ENCODE results near the gene TBC1D8. TPM values are rescaled to one million over a fixed set of nuclear protein-coding genes. Genes with fewer than 3 reads are reported as not detected.
A peak's percentile ranks its signal among the peaks of the same experiment; 100 is the strongest.

TBC1D8 gene
- total and polyA plus RNA-seq, 2 of the 13 experiments (the other 11 are each of a cell fraction or from before 2014, with no cell fraction given): 45.1 to 95.4 TPM

DNA sequence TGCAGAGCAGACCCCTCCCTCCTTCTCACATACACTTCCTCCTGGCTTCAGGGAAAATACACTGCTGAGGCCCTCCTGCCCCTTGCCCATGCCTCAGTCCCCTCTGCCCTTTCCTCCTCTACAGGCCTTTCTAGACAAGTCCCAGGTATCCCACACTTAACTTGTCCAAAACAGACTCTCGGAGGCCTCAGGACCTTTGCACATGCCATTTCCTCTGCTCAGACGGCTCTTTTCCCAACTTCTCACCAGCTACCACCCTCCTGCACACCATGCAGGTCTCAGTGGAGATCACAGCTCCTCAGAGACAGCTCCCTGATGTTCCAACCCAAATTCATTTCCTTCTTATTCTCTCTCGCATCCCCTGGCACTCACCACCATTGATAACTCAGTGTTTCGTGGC is 11.7 kb downstream of the TBC1D8 start:
- Histone ChIP-seq H3K4me1 (ENCODE audit: insufficient read depth, low read length) (peaks cover 76% of the 10 kb centered on the region), H2AFZ (ENCODE audit: low read length) (no peak overlapping the region), H3K79me2 (ENCODE audit: insufficient read depth, low read length) (peaks cover 97% of the 10 kb centered on the region), H3K9me3 (ENCODE audit: low read length) (no peaks in the 10 kb centered on the region), H3K36me3 (replicated peaks in 1 of 2; ENCODE audit: control insufficient read depth in 1 of 2, insufficient read depth in 2 of 2, low read length in 2 of 2) (peaks cover 3% of the 10 kb centered on the region in 2 experiments; a peak in 3 of 5 replicates), H4K20me1 (ENCODE audit: insufficient read depth, low read length) (peaks cover 69% of the 10 kb centered on the region; the same call in 1 of the 2 replicates), H3K4me2 (ENCODE audit: low read depth, low read length) (no peak overlapping the region), H3K4me3 (replicated peaks in 1 of 3; ENCODE audit: insufficient read depth in 1 of 3, low read depth in 2 of 3, low read length in 3 of 3) (no peak overlapping the region), H3K9ac (ENCODE audit: insufficient read depth, low read depth, low read length) (no peak overlapping the region), H3K27me3 (ENCODE audit: control insufficient read depth in 1 of 2, insufficient read depth in 2 of 2, low read length in 2 of 2) (no peaks in the 10 kb centered on the region), H3K27ac (ENCODE audit: extremely low read length, insufficient read depth, low read length) (no peak overlapping the region)
- ChIA-PET POLR2A (interaction anchor here (1.0 kb wide), 1 partner anchor 11 kb away, joined by 6 read pairs; the partner anchor contains the start of gene TBC1D8), CTCF (ENCODE audit: low intra/inter-chr PET ratio, low total read pairs) (no interaction called here)
- no TSS peak for BruUV-seq (replicated peaks)
- FAIRE-seq (no peak), DNase-seq (ENCODE audit: low spot score) (no peak), ATAC-seq (no peak)
- 96% methylated on average over 4 of the region's 4 CpGs for WGBS (ENCODE audit: low lambda C conversion rate)
- intact Hi-C loops (cut with micrococcal nuclease; ENCODE audit: unreplicated experiment) (no loop called here), in situ Hi-C loops (cut with HindIII; ENCODE audit: extremely low pct_ligation_motif_present, low pct_unique_long_range_greater_than_20kb) (no loop called here)
- TF ChIP-seq RAD51 (IDR thresholded peaks at IDR 0.05; ENCODE audit: borderline replicate concordance) (no peak), DRAP1 (CRISPR knock-in tag; IDR thresholded peaks at IDR 0.05) (no peak), RBM22 (optimal IDR thresholded peaks at IDR 0.05; ENCODE audit: low read length) (peak; percentile 75), SKI (IDR thresholded peaks at IDR 0.05; ENCODE audit: partially characterized antibody) (no peak), ZNF501 (CRISPR knock-in tag; IDR thresholded peaks at IDR 0.05) (no peak), KAT8 (CRISPR knock-in tag; IDR thresholded peaks at IDR 0.05) (no peak), ZMYM3 (CRISPR knock-in tag; IDR thresholded peaks at IDR 0.05) (peak; percentile 77)

Data from HepG2 (cell line).